Measurements from ENCODE around the gene TAS1R3.

The TAS1R3 gene

DNA sequence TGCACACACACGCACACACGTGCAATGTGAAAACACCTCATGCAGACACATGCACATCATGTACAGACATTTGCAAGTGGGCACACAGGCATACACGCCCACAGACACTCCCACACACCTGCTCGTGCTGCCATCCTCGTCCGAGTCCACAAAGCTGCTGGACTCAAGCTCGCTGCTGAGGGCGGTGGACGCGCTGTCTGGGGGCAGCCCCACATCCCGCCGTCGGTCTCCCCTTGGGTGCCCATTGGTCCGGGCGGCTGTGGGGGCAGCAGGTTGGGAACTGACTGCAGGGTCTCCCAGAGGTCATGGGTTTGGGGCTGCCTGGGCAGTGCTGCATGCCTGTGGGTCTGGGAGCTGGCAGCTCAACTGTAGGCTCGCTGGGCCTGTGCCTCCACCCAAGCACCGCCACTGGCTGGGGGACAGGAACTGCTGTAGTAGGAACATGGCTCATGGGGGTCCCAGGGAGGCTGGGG lies 10.5 kb downstream of the TAS1R3 start:
- Histone ChIP-seq H3K9me2 (replicated peaks; ENCODE audit: control insufficient read depth, low read length) (no peaks in the 10 kb centered on the region), H3K79me2 (ENCODE audit: control insufficient read depth, low read length) (peaks cover 33% of the 10 kb centered on the region)

DNA sequence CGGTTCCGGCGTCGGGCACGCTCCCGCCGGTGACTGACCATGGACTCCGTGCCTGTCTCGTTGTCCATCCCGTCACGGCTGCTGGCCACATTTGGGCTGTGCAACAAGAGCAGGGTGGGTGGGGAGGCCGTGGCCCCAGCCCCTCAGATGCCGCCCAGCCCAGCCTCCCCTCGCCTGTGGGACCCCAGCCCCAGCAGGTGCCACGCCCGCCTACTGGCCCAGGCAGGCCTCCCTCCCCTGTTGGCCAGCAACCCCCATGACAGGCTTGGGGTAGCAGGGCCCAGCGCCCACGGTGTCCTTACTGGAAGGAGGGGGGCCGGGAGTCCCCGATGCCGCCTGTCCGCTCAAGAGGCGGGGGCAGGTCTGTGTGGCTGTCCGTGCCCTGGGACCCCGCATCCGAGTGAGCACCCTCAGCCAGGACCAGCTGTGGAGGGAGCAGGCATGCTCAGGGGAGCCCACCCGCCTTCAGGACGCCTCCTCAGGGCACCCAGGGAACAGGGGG lies 11.0 kb downstream of the TAS1R3 start:
- Histone ChIP-seq H3K27me3 (ENCODE audit: control insufficient read depth, low read length) (no peaks in the 10 kb centered on the region), H3K9me3 (ENCODE audit: control insufficient read depth, insufficient read depth, low read length) (peaks cover 5% of the 10 kb centered on the region; the same call in 1 of the 2 replicates), H3K4me2 (ENCODE audit: low read length) (no peak overlapping the region), H3F3A (ENCODE audit: control insufficient read depth, insufficient read depth) (no peaks in the 10 kb centered on the region), H3K79me2 (ENCODE audit: control insufficient read depth, low read length) (peaks cover 38% of the 10 kb centered on the region), H3K27ac (ENCODE audit: low read depth, low read length) (no peak overlapping the region), H3K36me3 (ENCODE audit: control insufficient read depth, low read length) (peaks cover 29% of the 10 kb centered on the region), H4K20me1 (ENCODE audit: control insufficient read depth, insufficient read depth, low read depth, low read length) (peaks cover 8% of the 10 kb centered on the region; the same call in 1 of the 2 replicates), H3K9me2 (replicated peaks; ENCODE audit: control insufficient read depth, low read length) (no peaks in the 10 kb centered on the region), H3K4me1 (ENCODE audit: control insufficient read depth, low read length) (no peaks in the 10 kb centered on the region), H3K4me3 (ENCODE audit: low read length) (no peak overlapping the region)
- TF ChIP-seq, protein P1, sequence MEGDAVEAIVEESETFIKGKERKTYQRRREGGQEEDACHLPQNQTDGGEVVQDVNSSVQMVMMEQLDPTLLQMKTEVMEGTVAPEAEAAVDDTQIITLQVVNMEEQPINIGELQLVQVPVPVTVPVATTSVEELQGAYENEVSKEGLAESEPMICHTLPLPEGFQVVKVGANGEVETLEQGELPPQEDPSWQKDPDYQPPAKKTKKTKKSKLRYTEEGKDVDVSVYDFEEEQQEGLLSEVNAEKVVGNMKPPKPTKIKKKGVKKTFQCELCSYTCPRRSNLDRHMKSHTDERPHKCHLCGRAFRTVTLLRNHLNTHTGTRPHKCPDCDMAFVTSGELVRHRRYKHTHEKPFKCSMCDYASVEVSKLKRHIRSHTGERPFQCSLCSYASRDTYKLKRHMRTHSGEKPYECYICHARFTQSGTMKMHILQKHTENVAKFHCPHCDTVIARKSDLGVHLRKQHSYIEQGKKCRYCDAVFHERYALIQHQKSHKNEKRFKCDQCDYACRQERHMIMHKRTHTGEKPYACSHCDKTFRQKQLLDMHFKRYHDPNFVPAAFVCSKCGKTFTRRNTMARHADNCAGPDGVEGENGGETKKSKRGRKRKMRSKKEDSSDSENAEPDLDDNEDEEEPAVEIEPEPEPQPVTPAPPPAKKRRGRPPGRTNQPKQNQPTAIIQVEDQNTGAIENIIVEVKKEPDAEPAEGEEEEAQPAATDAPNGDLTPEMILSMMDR (IDR thresholded peaks at IDR 0.05; ENCODE audit: low read depth, low read length, poor library complexity, severe bottlenecking), result no peak
- no peak for TF ChIP-seq EZH2phosphoT487 (IDR thresholded peaks at IDR 0.05; ENCODE audit: borderline replicate concordance, low read length)

More for the DNA sequence above, 10.5 kb downstream of the TAS1R3 start:
- Histone ChIP-seq H3F3A (ENCODE audit: control insufficient read depth, insufficient read depth) (no peaks in the 10 kb centered on the region), H3K27ac (ENCODE audit: low read depth, low read length) (no peak overlapping the region), H3K36me3 (ENCODE audit: control insufficient read depth, low read length) (peaks cover 29% of the 10 kb centered on the region), H3K4me3 (ENCODE audit: low read length) (no peak overlapping the region), H3K27me3 (ENCODE audit: control insufficient read depth, low read length) (no peaks in the 10 kb centered on the region), H4K20me1 (ENCODE audit: control insufficient read depth, insufficient read depth, low read depth, low read length) (peaks cover 8% of the 10 kb centered on the region; the same call in 1 of the 2 replicates), H3K4me1 (ENCODE audit: control insufficient read depth, low read length) (no peaks in the 10 kb centered on the region), H3K4me2 (ENCODE audit: low read length) (no peak overlapping the region), H3K9me3 (ENCODE audit: control insufficient read depth, insufficient read depth, low read length) (peaks cover 5% of the 10 kb centered on the region; the same call in 1 of the 2 replicates)
- TF ChIP-seq, protein P1 (IDR thresholded peaks at IDR 0.05; ENCODE audit: low read depth, low read length, poor library complexity, severe bottlenecking), result no peak
- no peak for TF ChIP-seq EZH2phosphoT487 (IDR thresholded peaks at IDR 0.05; ENCODE audit: borderline replicate concordance, low read length)

DNA sequence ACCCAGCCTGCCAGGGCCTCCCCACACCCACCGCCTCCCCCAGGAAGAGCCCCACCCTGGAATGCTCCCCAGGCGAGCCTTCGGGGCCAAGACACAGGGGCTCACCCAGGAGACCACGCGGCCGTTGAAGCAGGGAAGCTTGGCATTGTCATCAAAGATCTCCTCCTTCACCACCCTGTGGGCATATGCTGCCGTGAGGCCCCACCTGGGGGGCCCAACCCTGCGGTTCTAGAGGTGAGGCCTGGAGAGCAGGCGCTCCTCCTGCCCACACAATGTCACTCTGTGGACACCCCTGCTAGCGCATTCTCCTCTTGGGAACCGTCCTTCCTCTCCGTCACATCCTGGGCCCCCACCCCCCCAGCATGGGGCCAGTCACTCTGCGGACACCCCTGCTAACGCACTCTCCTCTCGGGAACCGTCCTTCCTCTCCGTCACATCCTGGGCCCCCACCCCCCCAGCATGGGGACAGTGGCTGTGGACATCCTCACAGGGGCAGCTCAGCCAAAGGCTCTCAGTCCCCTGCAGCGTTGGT lies 11.6 kb downstream of the TAS1R3 start:
- Histone ChIP-seq H3K9me3 (ENCODE audit: control insufficient read depth, insufficient read depth, low read length) (peaks cover 5% of the 10 kb centered on the region; the same call in 1 of the 2 replicates), H3K79me2 (ENCODE audit: control insufficient read depth, low read length) (peaks cover 44% of the 10 kb centered on the region), H3K4me1 (ENCODE audit: control insufficient read depth, low read length) (peaks cover under 1% of the 10 kb centered on the region), H3K9me2 (replicated peaks; ENCODE audit: control insufficient read depth, low read length) (no peaks in the 10 kb centered on the region), H3F3A (ENCODE audit: control insufficient read depth, insufficient read depth) (no peaks in the 10 kb centered on the region), H3K4me2 (ENCODE audit: low read length) (no peak overlapping the region), H3K36me3 (ENCODE audit: control insufficient read depth, low read length) (peaks cover 25% of the 10 kb centered on the region), H3K27me3 (ENCODE audit: control insufficient read depth, low read length) (no peaks in the 10 kb centered on the region), H3K27ac (ENCODE audit: low read depth, low read length) (no peak overlapping the region), H4K20me1 (ENCODE audit: control insufficient read depth, insufficient read depth, low read depth, low read length) (peaks cover 4% of the 10 kb centered on the region; the same call in 1 of the 2 replicates), H3K4me3 (ENCODE audit: low read length) (no peak overlapping the region)
- TF ChIP-seq, protein P1 (IDR thresholded peaks at IDR 0.05; ENCODE audit: low read depth, low read length, poor library complexity, severe bottlenecking), result no peak

All from DOHH2 (cell line).